ENCODE measurements around the gene TBRG4. TPM values are rescaled to one million over a fixed set of nuclear protein-coding genes. Genes with fewer than 3 reads are reported as not detected.

TBRG4 gene
- total and polyA plus RNA-seq, 2 experiments from 2014 or later, result 44.5 to 54.6 TPM

- Histone ChIP-seq H2AFZ (no peak overlapping the region), H3K79me2 (peaks cover 9% of the 10 kb centered on the region), H3K4me1 (ENCODE audit: insufficient read depth) (no peaks in the 10 kb centered on the region), H3K9me3 (ENCODE audit: low read depth) (no peaks in the 10 kb centered on the region), H4K20me1 (ENCODE audit: insufficient read depth, poor library complexity, severe bottlenecking) (no peaks in the 10 kb centered on the region), H3K4me2 (no peak overlapping the region), H3K4me3 (no peak overlapping the region), H3K27me3 (no peaks in the 10 kb centered on the region), H3K36me3 (replicated peaks; ENCODE audit: insufficient read depth, low read depth) (no peaks in the 10 kb centered on the region), H3K9me2 (replicated peaks; ENCODE audit: insufficient read depth) (no peaks in the 10 kb centered on the region), H3K27ac (no peak overlapping the region)
- DNase-seq (ENCODE audit: low spot score), result no peak
- TF ChIP-seq EZH2phosphoT487 (IDR thresholded peaks at IDR 0.05; ENCODE audit: low read depth, severe bottlenecking, unreplicated experiment) (no peak), CTCF (IDR thresholded peaks at IDR 0.05; ENCODE audit: poor library complexity) (no peak), EZH2 (IDR thresholded peaks at IDR 0.05; ENCODE audit: borderline replicate concordance) (no peak)
- WGBS (ENCODE audit: low lambda C conversion rate, missing lambda C conversion rate), result 70% methylated on average over 3 of the region's 3 CpGs
Measured at GRCh38 chr7:45052011-45052410, 59.5 kb downstream of the TBRG4 start.

- WGBS (ENCODE audit: low lambda C conversion rate, missing lambda C conversion rate), result 66% methylated on average over 2 of the region's 2 CpGs
- Histone ChIP-seq H3K4me1 (ENCODE audit: insufficient read depth) (no peaks in the 10 kb centered on the region), H3K27ac (no peak overlapping the region), H3K27me3 (no peaks in the 10 kb centered on the region), H3K4me2 (no peak overlapping the region), H4K20me1 (ENCODE audit: insufficient read depth, poor library complexity, severe bottlenecking) (no peaks in the 10 kb centered on the region), H3K4me3 (no peak overlapping the region), H3K9me3 (ENCODE audit: low read depth) (no peaks in the 10 kb centered on the region), H3K36me3 (replicated peaks; ENCODE audit: insufficient read depth, low read depth) (no peaks in the 10 kb centered on the region), H3K79me2 (no peaks in the 10 kb centered on the region), H3K9me2 (replicated peaks; ENCODE audit: insufficient read depth) (no peaks in the 10 kb centered on the region), H2AFZ (no peak overlapping the region)
- TF ChIP-seq EZH2 (IDR thresholded peaks at IDR 0.05; ENCODE audit: borderline replicate concordance) (no peak), EZH2phosphoT487 (IDR thresholded peaks at IDR 0.05; ENCODE audit: low read depth, severe bottlenecking, unreplicated experiment) (no peak), CTCF (IDR thresholded peaks at IDR 0.05; ENCODE audit: poor library complexity) (no peak)
- DNase-seq (ENCODE audit: low spot score), result no peak
Measured at GRCh38 chr7:45050198-45050597, 61.3 kb downstream of the TBRG4 start.

Small RNAs within 50 kb of the gene (small RNA-seq; reads per million reads assigned to genes)
- gene SNORA5A (4.3 reads per million, percentile 92 among the genes with 10 or more reads in this experiment), gene SNORA5B (not detected), gene SNORA5C (41.4 reads per million, percentile 97 among the genes with 10 or more reads in this experiment)

Other genes starting within 250 kb of the TBRG4 start
- gene PURB, start 226.2 kb downstream of the TBRG4 start, total RNA-seq, result 21.4 and 25.5 TPM in 2 replicates
- 3.2 and 3.5 TPM in 2 replicates for gene PURB, start 226.2 kb downstream of the TBRG4 start, polyA plus RNA-seq
- 0.03 TPM in 1 of 2 replicates, not detected in the other for gene MYO1G, start 132.7 kb downstream of the TBRG4 start, total RNA-seq
- 0.10 TPM in 1 of 2 replicates, not detected in the other for gene MYO1G, start 132.7 kb downstream of the TBRG4 start, polyA plus RNA-seq
- 31.6 and 32.2 TPM in 2 replicates for gene CCM2, start 111.5 kb downstream of the TBRG4 start, total RNA-seq
- 53.8 and 57.1 TPM in 2 replicates for gene CCM2, start 111.5 kb downstream of the TBRG4 start, polyA plus RNA-seq
- gene NACAD, start 22.7 kb downstream of the TBRG4 start, total RNA-seq, result 1.2 and 1.4 TPM in 2 replicates
- 2.0 and 3.9 TPM in 2 replicates for gene NACAD, start 22.7 kb downstream of the TBRG4 start, polyA plus RNA-seq
- not detected in 2 replicates for gene RAMP3, start 46.1 kb upstream of the TBRG4 start, total RNA-seq
- gene RAMP3, start 46.1 kb upstream of the TBRG4 start, polyA plus RNA-seq, result not detected in 2 replicates

Measured in hepatocyte (in vitro differentiated cells).